Colonic mucosa (tissue), 4 donors: ENCODE measurements around the gene JAKMIP3. TPM values are rescaled to one million over a fixed set of nuclear protein-coding genes. Genes with fewer than 3 reads are reported as not detected.

Experiments used
- DNase-seq: peaks from one replicate; pipeline ENCODE4 v3.0.0-alpha.2; 2020
- H3K27ac ChIP-seq: fragments of 200-600 bp; one replicate; pipeline ENCODE4 v1.8.0; 2021
- H3K27me3 ChIP-seq: fragments of 200-600 bp; one replicate; pipeline ENCODE4 v1.8.0; 2021
- H3K36me3 ChIP-seq: fragments of 200-600 bp; one replicate; pipeline ENCODE4 v1.8.0; 2021
- H3K4me1 ChIP-seq: fragments of 200-600 bp; one replicate; pipeline ENCODE4 v1.8.0; 2021; ENCODE audit warnings: mild to moderate bottlenecking
- H3K4me3 ChIP-seq: fragments of 200-600 bp; one replicate; pipeline ENCODE4 v1.8.0; 2021
- H3K9ac ChIP-seq, 2 donors: one replicate each; pipeline ENCODE4 v1.7.0; 2013; ENCODE audit warnings: control low read depth in 2 of 2, low read depth in 2 of 2, low read length in 2 of 2
- H3K9me3 ChIP-seq: fragments of 200-600 bp; one replicate; pipeline ENCODE4 v1.8.0; 2021
- CTCF ChIP-seq: fragments of 200-600 bp; IDR thresholded peaks from one replicate; pipeline ENCODE4 v1.8.0; 2022; ENCODE audit warnings: antibody characterized with exemption, mild to moderate bottlenecking
- intact Hi-C: fragments of 100-400 bp; cut with DNase I; formaldehyde crosslinking; loops from one replicate; pipeline ENCODE4 v1.14.1; 2022
- total RNA-seq, 2 donors: library from RNA; stranded (reverse); fragmentation: NEBNext Ultra II Directional in 1 of 2; extraction: Animal tissue kit (Norgen Biotek cat#: 25700) in 1 of 2; gene quantifications; one replicate each; pipeline ENCODE4 v1.2.1, GENCODE V29; 2021
- donor health status: healthy.
- donor health status: DM: no; HTN: no; CAD: no.
- donor health status: DM: no; HTN: no; CAD: no.

Gene JAKMIP3
- total RNA-seq, 2 donors from 2014 or later = 0.10 to 0.27 TPM

- Histone ChIP-seq H3K27me3 (no peaks in the 10 kb centered on the region), H3K27ac (no peak overlapping the region), H3K9me3 (no peaks in the 10 kb centered on the region), H3K36me3 (no peaks in the 10 kb centered on the region), H3K9ac (peak overlapping the region in 1 of 2 donors; percentile 9), H3K4me3 (peak overlapping the region; percentile 24), H3K4me1 (peaks cover 3% of the 10 kb centered on the region)
- no peak for DNase-seq
- no peak for TF ChIP-seq CTCF
- intact Hi-C loops = no loop called here
These were observed 440 bp downstream of the JAKMIP3 start for GRCh38 chr10:132066186-132066585.

- no peak overlapping the region for H3K4me3 ChIP-seq
- TF ChIP-seq CTCF = no peak
- peaks cover 3% of the 10 kb centered on the region for H3K4me1 ChIP-seq
- H3K36me3 ChIP-seq = no peaks in the 10 kb centered on the region
- H3K9me3 ChIP-seq = no peaks in the 10 kb centered on the region
- intact Hi-C loops = no loop called here
- no peak overlapping the region for H3K9ac ChIP-seq
- H3K27me3 ChIP-seq = no peaks in the 10 kb centered on the region
- DNase-seq = no peak
- H3K27ac ChIP-seq = no peak overlapping the region
These were observed 1.1 kb downstream of the JAKMIP3 start for GRCh38 chr10:132066812-132067211.

- Histone ChIP-seq H3K27me3 (no peaks in the 10 kb centered on the region), H3K27ac (no peak overlapping the region), H3K4me3 (no peak overlapping the region), H3K36me3 (no peaks in the 10 kb centered on the region), H3K4me1 (peaks cover 3% of the 10 kb centered on the region), H3K9me3 (no peaks in the 10 kb centered on the region), H3K9ac (no peak overlapping the region)
- DNase-seq = no peak
- intact Hi-C loops = no loop called here
- TF ChIP-seq CTCF = no peak
These were observed 2.8 kb downstream of the JAKMIP3 start for GRCh38 chr10:132068431-132069121.

- peaks cover 3% of the 10 kb centered on the region for H3K4me1 ChIP-seq
- no peaks in the 10 kb centered on the region for H3K27me3 ChIP-seq
- no peak overlapping the region for H3K9ac ChIP-seq
- no peaks in the 10 kb centered on the region for H3K36me3 ChIP-seq
- TF ChIP-seq CTCF = no peak
- DNase-seq = no peak
- no peak overlapping the region for H3K4me3 ChIP-seq
- intact Hi-C loops = no loop called here
- H3K27ac ChIP-seq = no peak overlapping the region
- H3K9me3 ChIP-seq = no peaks in the 10 kb centered on the region
These were observed 3.5 kb downstream of the JAKMIP3 start for GRCh38 chr10:132069122-132069848.

GRCh38 chr10:132069849-132070182, 4.1 kb downstream of the JAKMIP3 start:
- Histone ChIP-seq H3K4me1 (peaks cover 3% of the 10 kb centered on the region), H3K4me3 (no peak overlapping the region), H3K9me3 (no peaks in the 10 kb centered on the region), H3K36me3 (no peaks in the 10 kb centered on the region), H3K27ac (no peak overlapping the region), H3K27me3 (no peaks in the 10 kb centered on the region), H3K9ac (no peak overlapping the region)
- TF ChIP-seq CTCF = no peak
- intact Hi-C loops = no loop called here
- no peak for DNase-seq
